GM12891 (cell line): ENCODE measurements around the gene PUS1.
"Not testable (repeated sequence)": the region's sequence is repeated elsewhere in the genome, so short reads cannot be mapped to it uniquely, and the experiment has no call there.

ENCODE experiments used
- DNase-seq: peaks from one replicate; pipeline ENCODE4 v3.0.0; 2011; ENCODE audit warnings: low spot score; ENCODE audit not compliant: insufficient read length
- FAIRE-seq: peaks from 2 replicates; lab custom pipeline; 2011; peaks lifted over from hg19 to GRCh38; lab: Jason Lieb, UNC
- PAX5 ChIP-seq: IDR thresholded peaks from 2 replicates; pipeline ENCODE4 v1.6.1; 2011; ENCODE audit warnings: low read length, moderate library complexity, mild to moderate bottlenecking; ENCODE audit not compliant: insufficient read depth, severe bottlenecking
- POLR2A ChIP-seq: IDR thresholded peaks from 2 replicates; pipeline ENCODE4 v1.6.1; 2011; ENCODE audit warnings: low read depth, low read length, control low read depth
- POLR2AphosphoS5 ChIP-seq: IDR thresholded peaks from 2 replicates; pipeline ENCODE4 v1.6.1; 2011; ENCODE audit warnings: low read depth, low read length, control low read depth
- POU2F2 ChIP-seq: IDR thresholded peaks from 2 replicates; pipeline ENCODE4 v1.6.1; 2011; ENCODE audit warnings: low read depth, mild to moderate bottlenecking, control low read depth, low read length, moderate library complexity
- SPI1 ChIP-seq: IDR thresholded peaks from 2 replicates; pipeline ENCODE4 v1.6.1; 2011; ENCODE audit warnings: low read depth, low read length, control low read depth
- TAF1 ChIP-seq: IDR thresholded peaks from 2 replicates; pipeline ENCODE4 v1.6.1; 2011; ENCODE audit warnings: low read depth, low read length, control low read depth

Gene PUS1

GRCh38 chr12:131946757-131947156 lies 17.7 kb downstream of the PUS1 start:
- no peak for DNase-seq
- peak; percentile 68 for FAIRE-seq
- TF ChIP-seq POLR2A (no peak), POU2F2 (no peak), TAF1 (no peak), PAX5 (no peak), SPI1 (no peak)

GRCh38 chr12:131947482-131948027 lies 18.5 kb downstream of the PUS1 start:
- TF ChIP-seq TAF1 (no peak), POU2F2 (no peak), POLR2A (no peak), POLR2AphosphoS5 (no peak), SPI1 (no peak), PAX5 (no peak)
- DNase-seq: no peak
- no peak for FAIRE-seq

- FAIRE-seq: no peak
- no peak for TF ChIP-seq PAX5
- no peak for TF ChIP-seq POLR2AphosphoS5
- no peak for TF ChIP-seq TAF1
- TF ChIP-seq SPI1: no peak
- no peak for TF ChIP-seq POU2F2
- TF ChIP-seq POLR2A: no peak
- DNase-seq: no peak
Measured at GRCh38 chr12:131948166-131948712, 19.2 kb downstream of the PUS1 start.

- FAIRE-seq, DNase-seq: not testable (repeated sequence)
Measured at GRCh38 chr12:131948713-131949430, 19.8 kb downstream of the PUS1 start.

GRCh38 chr12:131949431-131950181 lies 20.5 kb downstream of the PUS1 start, which contains the start of gene EP400:
TSS of gene EP400 (plus strand) at chr12:131949942. CDS start at chr12:131960620, 10,678 bp downstream.
- DNase-seq (peak; percentile 94), FAIRE-seq (peak; percentile 95)
- TF ChIP-seq PAX5 (no peak), TAF1 (0 out of 2 replicates have a peak, but pooled peaks have one; percentile 28), SPI1 (peak; percentile 62), POU2F2 (0 out of 2 replicates have a peak, but pooled peaks have one; percentile 9), POLR2A (no peak), POLR2AphosphoS5 (0 out of 2 replicates have a peak, but pooled peaks have one; percentile 63)

- DNase-seq: no peak
- TF ChIP-seq PAX5: peak; percentile 78
- TF ChIP-seq POLR2A: no peak
- 0 out of 2 replicates have a peak, but pooled peaks have one; percentile 1 for TF ChIP-seq TAF1
- FAIRE-seq: peak; percentile 5
Measured at GRCh38 chr12:131950182-131950913, 21.3 kb downstream of the PUS1 start.

- not testable (repeated sequence) for FAIRE-seq, DNase-seq
Measured at GRCh38 chr12:131953810-131954209, 24.7 kb downstream of the PUS1 start.

GRCh38 chr12:131954460-131954859 lies 25.4 kb downstream of the PUS1 start:
- not testable (repeated sequence) for DNase-seq, FAIRE-seq

GRCh38 chr12:131959116-131959515 lies 30.0 kb downstream of the PUS1 start:
- no peak for DNase-seq
- no peak for FAIRE-seq

More at GRCh38 chr12:131959116-131959515, 30.0 kb downstream of the PUS1 start:
- no peak for TF ChIP-seq SPI1
- no peak for TF ChIP-seq POU2F2
- no peak for TF ChIP-seq POLR2AphosphoS5
- TF ChIP-seq PAX5: no peak
- no peak for TF ChIP-seq POLR2A
- no peak for TF ChIP-seq TAF1
